DMS153 treated with DMSO at 0.1 percent for 48 hours (cell line): ENCODE results near the gene GKN2.

Source experiments
- DNase-seq: peaks from one replicate; lab custom pipeline; 2025; ENCODE audit not compliant: unreplicated experiment; lab: John Stamatoyannopoulos, UW

The GKN2 gene, protein sequence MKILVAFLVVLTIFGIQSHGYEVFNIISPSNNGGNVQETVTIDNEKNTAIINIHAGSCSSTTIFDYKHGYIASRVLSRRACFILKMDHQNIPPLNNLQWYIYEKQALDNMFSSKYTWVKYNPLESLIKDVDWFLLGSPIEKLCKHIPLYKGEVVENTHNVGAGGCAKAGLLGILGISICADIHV

DNA sequence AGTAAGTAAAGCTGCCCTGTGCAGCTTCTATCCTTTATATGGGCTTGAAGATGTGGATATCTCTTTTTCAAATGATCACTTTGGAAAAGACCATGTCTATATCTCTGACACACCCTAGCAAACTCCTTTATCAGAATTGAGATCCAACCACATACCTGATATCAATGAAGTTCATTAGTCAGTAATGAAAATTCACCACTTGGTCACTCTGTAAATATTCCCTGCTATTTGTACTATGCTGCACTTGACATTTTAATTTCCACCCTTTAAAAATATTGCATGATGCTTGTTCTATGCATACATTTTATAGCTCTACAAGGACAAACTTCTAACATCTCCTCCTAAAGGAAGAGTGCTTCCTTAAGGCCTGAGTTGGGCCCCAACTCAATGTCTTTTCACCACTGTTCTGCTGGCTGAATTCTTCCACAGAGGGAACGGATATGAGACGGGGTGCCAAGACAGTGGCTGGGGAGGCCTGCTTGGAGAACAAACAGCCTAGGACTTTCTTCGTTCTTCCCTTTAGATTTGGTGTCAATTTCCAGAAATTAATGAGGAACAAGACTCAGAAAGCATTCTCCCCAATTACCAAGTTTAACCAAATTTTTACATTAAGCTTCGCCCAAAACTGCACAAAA, at the start of gene GKN2:
GKN2 (minus strand) TSS at position 7 of the 635 bp plus-strand sequence. CDS start 32 bp downstream, outside the sequence.
- no peak for DNase-seq

DNA sequence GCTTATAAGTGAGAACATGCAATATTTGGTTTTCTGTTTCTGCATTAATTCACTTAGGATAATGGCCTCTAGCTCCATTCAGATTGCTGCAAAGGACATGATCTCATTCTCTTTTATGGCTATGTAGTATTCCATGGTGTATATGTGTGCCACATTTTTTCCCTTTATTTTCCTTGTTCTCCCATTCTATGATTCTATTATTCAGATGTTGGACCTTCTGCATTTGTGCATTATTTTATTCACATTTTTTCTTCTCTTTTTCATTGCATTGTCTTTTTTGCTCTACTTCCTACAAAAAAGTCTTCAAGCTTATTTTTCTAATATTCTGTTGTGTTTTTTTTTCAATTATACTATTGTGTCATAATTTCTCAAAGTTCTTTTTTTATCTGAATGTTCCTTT, 49.2 kb upstream of the GKN2 start:
- no peak for DNase-seq

GRCh38 chr2:68997401-68997800, 44.7 kb upstream of the GKN2 start:
- DNase-seq: no peak

- no peak for DNase-seq
These were observed 43.2 kb upstream of the GKN2 start for GRCh38 chr2:68995916-68996315.

- DNase-seq: no peak
These were observed 42.2 kb upstream of the GKN2 start for GRCh38 chr2:68994864-68995263.

GRCh38 chr2:68993660-68994059, 41.0 kb upstream of the GKN2 start:
- no peak for DNase-seq

GRCh38 chr2:68992933-68993332, 40.2 kb upstream of the GKN2 start:
- no peak for DNase-seq

- DNase-seq: no peak
These were observed 39.6 kb upstream of the GKN2 start for GRCh38 chr2:68992341-68992740.

DNA sequence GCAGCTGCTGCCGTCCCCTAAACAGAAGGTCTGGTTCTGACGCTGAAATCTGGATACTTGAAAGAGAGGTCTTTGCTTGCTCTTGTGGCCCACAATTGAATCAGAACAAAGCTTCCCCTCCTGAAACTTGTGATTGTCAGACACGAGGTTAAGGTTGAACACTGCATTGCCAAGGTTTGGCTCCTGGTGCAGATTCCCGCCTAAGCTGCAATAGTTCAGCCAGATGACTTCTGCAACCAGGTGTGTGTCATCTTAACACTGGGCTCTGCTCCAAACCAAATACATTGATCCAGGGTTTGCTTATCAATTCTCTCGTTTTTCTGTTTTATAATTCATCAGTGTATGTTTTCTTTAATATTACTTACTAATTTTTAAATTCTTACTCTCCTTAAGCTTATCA, 36.3 kb upstream of the GKN2 start:
- DNase-seq: no peak

GRCh38 chr2:68987021-68987503, 34.4 kb upstream of the GKN2 start:
- no peak for DNase-seq

- no peak for DNase-seq
These were observed 28.3 kb upstream of the GKN2 start for GRCh38 chr2:68980956-68981355.

DNA sequence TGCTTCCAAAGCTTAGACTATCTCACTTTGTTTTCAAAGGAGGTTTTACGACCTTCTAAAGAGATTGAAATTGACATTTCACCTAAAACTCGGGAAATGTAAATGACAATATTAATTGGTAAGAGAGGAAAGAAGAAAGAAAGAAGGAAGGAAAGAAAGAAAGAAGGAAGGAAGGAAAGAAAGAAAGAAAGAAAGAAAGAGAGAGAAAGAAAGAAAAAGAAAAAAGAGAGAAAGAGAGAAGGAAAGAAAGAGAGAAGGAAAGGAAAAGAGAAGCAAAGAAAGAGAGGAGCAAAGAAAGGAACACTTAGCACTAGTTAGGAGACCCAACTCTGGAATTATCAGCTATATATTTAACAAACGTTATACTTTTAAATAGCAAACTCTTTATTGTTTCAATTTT, 25.4 kb upstream of the GKN2 start:
- no peak for DNase-seq

GRCh38 chr2:68977453-68977852, 24.8 kb upstream of the GKN2 start:
- DNase-seq: no peak

DNA sequence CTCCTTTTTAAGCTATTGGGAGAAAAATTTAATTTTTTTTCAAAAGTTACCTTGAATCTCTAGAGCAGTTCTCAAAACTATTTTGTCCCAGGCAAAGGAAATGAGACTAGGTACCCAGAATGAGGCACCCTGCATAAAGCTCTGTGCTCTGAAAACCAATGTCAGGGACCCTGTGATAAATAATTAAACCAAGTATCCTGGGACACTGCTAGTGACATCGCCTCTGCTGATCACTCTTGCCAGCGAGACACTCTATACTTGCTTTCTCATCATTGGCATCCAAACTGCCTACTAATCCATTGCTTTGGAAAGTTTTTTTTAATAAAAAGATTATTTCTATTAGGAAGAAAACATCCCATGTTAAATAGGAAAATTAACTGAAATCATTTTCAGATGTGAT, 23.2 kb upstream of the GKN2 start:
- DNase-seq: no peak

DNA sequence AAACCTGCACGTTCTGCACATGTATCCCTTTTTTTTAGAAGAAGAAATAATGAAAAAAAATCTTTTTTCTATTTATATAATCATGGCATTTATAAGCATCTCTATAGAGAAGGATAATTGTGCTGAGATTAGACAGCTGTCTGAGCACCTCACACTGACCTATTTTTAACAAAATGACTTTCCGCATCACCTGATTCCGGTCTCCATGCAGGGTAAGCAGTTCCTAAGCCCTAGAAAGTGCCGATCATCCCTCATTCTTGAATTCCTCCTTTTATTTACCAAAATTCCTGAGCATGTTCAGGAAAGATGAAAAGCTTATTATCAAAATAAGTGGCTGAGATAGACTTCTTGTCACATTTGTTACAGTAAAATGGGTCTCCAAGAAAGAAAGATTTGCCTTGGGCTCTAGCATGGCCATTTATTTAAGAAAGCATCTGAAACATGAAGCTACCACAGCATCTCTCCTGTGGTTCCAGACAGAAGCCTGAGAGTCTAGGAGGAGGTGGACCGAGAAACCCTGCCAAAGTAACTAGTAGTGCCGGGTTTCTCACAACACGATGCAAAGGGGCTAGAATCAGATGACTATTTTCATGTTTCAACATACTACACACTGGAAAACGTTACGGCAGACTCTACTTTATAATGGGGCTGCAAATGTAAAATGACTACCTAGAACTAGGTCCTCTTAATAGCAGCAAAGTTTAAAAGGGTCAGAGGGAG, 22.4 kb upstream of the GKN2 start:
- DNase-seq: no peak

- no peak for DNase-seq
These were observed 21.6 kb upstream of the GKN2 start, which contains the start of gene GKN1 for GRCh38 chr2:68974251-68974650. Gene GKN1 (plus strand): TSS chr2:68974636. CDS start chr2:68974678, 42 bp downstream.

DNA sequence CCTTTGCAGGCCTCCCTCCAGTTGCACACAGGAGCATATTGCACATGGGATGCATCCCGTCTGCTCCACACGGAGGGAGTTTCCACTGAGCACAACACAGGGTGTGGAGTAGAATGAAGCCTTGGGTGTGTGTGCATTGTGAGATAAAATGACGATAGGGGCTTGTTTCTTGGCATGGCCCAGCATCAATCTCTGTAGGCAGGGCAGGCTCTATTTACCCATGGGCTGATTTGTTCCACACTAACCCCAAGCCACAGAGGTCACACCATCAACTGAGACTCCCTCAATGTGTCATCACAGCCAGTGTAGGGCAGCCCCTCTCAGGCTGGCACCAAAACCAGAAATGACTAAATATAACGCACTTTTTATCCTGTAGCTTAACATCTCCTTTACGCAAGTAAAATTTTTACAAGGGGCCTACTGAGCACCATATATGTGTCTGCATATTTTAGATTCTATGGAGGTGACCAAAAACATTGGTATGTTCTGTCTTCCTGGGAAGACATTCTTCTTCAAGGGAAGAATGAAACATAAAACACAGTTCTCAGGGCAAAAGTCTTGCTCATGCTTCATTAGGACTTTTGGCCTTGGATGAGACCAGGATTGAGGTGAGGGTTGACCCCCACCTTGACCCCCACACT, 19.0 kb upstream of the GKN2 start:
- no peak for DNase-seq

GRCh38 chr2:68970566-68971265, 18.0 kb upstream of the GKN2 start:
- no peak for DNase-seq

DNA sequence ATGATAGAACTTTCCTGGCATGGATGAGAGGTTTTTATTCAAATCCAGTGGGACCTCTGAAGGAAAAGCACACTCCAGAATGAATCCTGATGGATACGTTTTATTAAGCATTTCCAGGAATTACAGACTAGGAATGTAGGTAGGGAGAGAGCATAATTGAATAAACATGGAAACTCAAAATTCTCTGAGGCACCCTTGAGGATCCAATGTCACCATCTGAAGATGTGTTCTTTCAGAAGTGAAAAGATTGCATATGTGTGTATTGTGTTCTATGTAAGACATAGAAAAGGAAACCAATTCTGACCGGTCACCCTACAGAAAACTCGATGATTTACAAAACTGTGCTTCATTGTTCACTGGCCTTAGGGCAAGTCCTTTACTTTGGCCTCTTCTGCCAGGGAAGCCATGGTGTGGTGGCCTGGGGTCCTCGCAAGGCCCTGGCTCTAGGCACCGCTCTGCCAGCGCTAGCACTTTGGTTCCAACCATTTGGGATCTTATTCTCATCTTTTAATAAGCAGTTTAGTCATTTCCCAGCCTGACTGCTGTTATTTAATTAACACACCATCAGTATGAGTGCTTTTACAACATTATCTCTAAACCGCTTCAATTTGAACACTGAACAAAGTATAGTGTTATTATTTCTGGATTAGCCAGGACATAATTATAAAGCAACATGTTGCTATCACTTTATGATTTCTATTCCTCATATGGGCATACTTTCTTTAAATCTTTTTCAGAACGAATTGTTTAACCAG, 17.2 kb upstream of the GKN2 start:
- no peak for DNase-seq

DNA sequence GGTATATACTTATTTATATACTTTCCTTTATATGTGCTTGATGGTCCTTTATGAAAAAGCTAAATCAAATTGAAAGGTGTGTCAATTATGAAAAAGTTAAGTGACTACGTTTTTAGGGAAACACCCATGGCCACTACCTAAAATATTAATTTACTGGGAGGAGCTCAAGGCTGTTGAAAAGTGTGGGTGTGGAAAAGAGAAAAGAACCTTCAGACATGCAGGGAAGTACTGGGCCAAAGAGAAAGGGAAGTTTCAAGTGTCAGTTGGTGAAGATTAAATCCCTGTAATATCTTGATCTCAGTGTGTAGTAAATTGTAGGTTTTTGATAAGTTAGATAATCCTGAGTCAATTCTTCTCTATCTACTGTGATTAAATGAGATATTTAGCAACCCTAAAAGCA, 15.5 kb upstream of the GKN2 start:
- no peak for DNase-seq
